Measurements from ENCODE around the gene PRKAR2A. TPM values are rescaled to one million over a fixed set of nuclear protein-coding genes. Genes with fewer than 3 reads are reported as not detected.

Gene PRKAR2A
- total RNA-seq, 1 experiment from 2014 or later = 48.0 TPM

DNA sequence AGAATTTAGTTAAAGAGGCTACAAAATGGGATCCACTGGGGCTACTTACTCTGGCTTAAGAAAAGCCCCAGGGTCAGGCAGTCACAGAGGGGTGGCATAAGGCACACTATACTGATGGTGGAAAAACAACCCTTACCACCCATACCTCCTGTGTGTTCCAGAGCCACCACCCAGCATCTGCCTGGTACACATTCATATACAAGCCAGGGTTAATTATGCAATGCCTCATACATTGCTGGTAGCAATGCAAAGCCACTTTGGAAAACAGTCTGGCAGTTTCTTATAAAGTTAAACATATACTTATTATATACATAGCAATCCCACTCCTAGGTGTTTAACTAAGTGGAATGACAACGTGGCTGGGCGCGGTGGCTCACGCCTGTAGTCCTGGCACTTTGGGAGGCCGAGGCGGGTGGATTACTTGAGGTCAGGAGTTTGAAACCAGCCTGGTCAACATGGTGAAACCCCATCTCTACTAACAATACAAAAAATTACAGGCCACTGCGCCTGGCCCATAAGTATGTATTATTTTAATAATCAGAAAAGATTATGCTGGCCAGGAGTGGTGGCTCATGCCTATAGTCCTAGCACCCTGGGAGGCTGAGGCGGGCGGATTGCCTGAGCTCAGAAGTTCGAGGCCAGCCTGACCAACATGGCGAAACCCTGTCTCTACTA, 146.8 kb downstream of the PRKAR2A start:
- CTCF ChIA-PET = no interaction called here
- H3K36me3 Mint-ChIP-seq (ENCODE audit: insufficient read depth, unreplicated experiment) = peaks cover 47% of the 10 kb centered on the region
- no peaks in the 10 kb centered on the region for H3K27me3 Mint-ChIP-seq (ENCODE audit: unreplicated experiment)
- TF ChIP-seq, protein P1, sequence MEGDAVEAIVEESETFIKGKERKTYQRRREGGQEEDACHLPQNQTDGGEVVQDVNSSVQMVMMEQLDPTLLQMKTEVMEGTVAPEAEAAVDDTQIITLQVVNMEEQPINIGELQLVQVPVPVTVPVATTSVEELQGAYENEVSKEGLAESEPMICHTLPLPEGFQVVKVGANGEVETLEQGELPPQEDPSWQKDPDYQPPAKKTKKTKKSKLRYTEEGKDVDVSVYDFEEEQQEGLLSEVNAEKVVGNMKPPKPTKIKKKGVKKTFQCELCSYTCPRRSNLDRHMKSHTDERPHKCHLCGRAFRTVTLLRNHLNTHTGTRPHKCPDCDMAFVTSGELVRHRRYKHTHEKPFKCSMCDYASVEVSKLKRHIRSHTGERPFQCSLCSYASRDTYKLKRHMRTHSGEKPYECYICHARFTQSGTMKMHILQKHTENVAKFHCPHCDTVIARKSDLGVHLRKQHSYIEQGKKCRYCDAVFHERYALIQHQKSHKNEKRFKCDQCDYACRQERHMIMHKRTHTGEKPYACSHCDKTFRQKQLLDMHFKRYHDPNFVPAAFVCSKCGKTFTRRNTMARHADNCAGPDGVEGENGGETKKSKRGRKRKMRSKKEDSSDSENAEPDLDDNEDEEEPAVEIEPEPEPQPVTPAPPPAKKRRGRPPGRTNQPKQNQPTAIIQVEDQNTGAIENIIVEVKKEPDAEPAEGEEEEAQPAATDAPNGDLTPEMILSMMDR (IDR thresholded peaks at IDR 0.05; ENCODE audit: unreplicated experiment) = no peak
- BruUV-seq (replicated peaks) = no TSS peak
- intact Hi-C loops (cut with micrococcal nuclease; ENCODE audit: unreplicated experiment) = no loop called here
- no peak overlapping the region for H3K27ac Mint-ChIP-seq (ENCODE audit: unreplicated experiment)
- H3K9me3 Mint-ChIP-seq (ENCODE audit: low read depth, unreplicated experiment) = no peaks in the 10 kb centered on the region
- no peak for DNase-seq
- peaks cover 10% of the 10 kb centered on the region for H3K4me1 Mint-ChIP-seq (ENCODE audit: low read depth, unreplicated experiment)
- no peak overlapping the region for H3K4me3 Mint-ChIP-seq (ENCODE audit: low read depth, unreplicated experiment)

DNA sequence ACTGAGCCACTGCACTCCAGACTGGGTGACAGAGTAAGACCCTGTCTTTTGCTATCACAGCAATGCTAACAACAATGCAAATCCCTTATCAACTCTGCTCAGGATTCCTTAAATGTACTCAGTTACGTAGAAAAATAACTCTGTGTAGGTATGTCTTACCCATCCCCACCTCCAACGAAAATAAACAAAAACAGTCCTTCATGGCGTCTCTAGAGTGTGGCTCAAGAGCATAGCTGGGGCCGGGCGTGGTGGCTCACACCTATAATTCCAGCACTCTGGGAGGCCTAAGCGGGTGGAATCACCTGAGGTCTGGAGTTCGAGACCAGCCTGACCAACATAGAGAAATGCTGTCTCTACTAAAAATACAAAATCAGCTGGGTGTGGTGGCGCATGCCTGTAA, 148.8 kb downstream of the PRKAR2A start:
- no peaks in the 10 kb centered on the region for H3K27me3 Mint-ChIP-seq (ENCODE audit: unreplicated experiment)
- no peak overlapping the region for H3K27ac Mint-ChIP-seq (ENCODE audit: unreplicated experiment)
- H3K4me3 Mint-ChIP-seq (ENCODE audit: low read depth, unreplicated experiment) = no peak overlapping the region
- no TSS peak for BruUV-seq (replicated peaks)
- DNase-seq = no peak
- CTCF ChIA-PET = no interaction called here
- peaks cover 49% of the 10 kb centered on the region for H3K36me3 Mint-ChIP-seq (ENCODE audit: insufficient read depth, unreplicated experiment)
- intact Hi-C loops (cut with micrococcal nuclease; ENCODE audit: unreplicated experiment) = no loop called here
- TF ChIP-seq, protein P1 (IDR thresholded peaks at IDR 0.05; ENCODE audit: unreplicated experiment) = no peak
- H3K4me1 Mint-ChIP-seq (ENCODE audit: low read depth, unreplicated experiment) = peaks cover 22% of the 10 kb centered on the region
- H3K9me3 Mint-ChIP-seq (ENCODE audit: low read depth, unreplicated experiment) = no peaks in the 10 kb centered on the region

DNA sequence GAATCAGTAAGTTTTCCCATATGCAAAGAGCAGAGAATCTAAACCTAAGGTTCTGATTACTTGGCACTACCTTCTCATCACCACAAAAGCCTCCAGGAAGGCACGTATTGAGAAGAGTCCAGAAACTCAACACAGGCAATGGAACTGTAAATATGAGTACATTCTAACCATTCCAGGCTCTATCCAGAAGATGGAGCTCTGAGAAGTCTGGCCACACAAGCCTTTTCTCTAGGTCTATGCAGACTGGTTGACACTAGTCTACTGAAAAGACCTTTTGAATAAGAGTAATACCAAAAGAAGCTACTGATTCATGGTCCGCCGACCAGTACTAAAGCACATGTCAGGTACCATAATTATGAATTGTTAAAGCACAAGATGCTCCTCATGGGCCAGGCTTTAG, 149.7 kb downstream of the PRKAR2A start:
- H3K27me3 Mint-ChIP-seq (ENCODE audit: unreplicated experiment) = no peaks in the 10 kb centered on the region
- H3K27ac Mint-ChIP-seq (ENCODE audit: unreplicated experiment) = no peak overlapping the region
- CTCF ChIA-PET = interaction anchor here (0.7 kb wide), 1 partner anchor 290 kb away, joined by 4 read pairs; no protein-coding TSS in a partner anchor
- intact Hi-C loops (cut with micrococcal nuclease; ENCODE audit: unreplicated experiment) = no loop called here
- BruUV-seq (replicated peaks) = no TSS peak
- TF ChIP-seq, protein P1 (IDR thresholded peaks at IDR 0.05; ENCODE audit: unreplicated experiment) = no peak
- no peak for DNase-seq
- peaks cover 54% of the 10 kb centered on the region for H3K36me3 Mint-ChIP-seq (ENCODE audit: insufficient read depth, unreplicated experiment)
- no peaks in the 10 kb centered on the region for H3K9me3 Mint-ChIP-seq (ENCODE audit: low read depth, unreplicated experiment)
- H3K4me1 Mint-ChIP-seq (ENCODE audit: low read depth, unreplicated experiment) = peaks cover 22% of the 10 kb centered on the region
- no peak overlapping the region for H3K4me3 Mint-ChIP-seq (ENCODE audit: low read depth, unreplicated experiment)

DNA sequence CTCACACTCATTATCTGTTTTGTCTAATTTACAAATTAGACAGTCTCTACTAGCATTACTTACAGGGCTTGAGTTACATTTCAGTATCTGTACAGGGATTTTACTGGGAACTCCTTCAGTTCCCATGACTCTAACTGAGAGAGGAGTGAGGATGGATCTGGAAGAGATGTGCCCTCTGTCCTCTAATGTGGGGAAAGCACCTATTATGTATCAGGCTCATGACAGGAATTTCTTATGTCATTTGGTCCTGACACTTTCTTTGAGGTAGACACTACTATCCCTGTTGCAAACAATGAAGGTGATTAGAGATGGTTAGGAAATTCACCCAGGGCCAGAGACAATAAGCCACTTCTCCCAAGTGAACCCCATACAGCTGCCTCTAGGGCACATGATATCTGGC, 151.1 kb downstream of the PRKAR2A start:
- Mint-ChIP-seq H3K27me3 (ENCODE audit: unreplicated experiment) (no peaks in the 10 kb centered on the region), H3K36me3 (ENCODE audit: insufficient read depth, unreplicated experiment) (peaks cover 57% of the 10 kb centered on the region), H3K4me1 (ENCODE audit: low read depth, unreplicated experiment) (peaks cover 12% of the 10 kb centered on the region), H3K27ac (ENCODE audit: unreplicated experiment) (no peak overlapping the region), H3K4me3 (ENCODE audit: low read depth, unreplicated experiment) (no peak overlapping the region), H3K9me3 (ENCODE audit: low read depth, unreplicated experiment) (no peaks in the 10 kb centered on the region)
- CTCF ChIA-PET = interaction anchor here (0.6 kb wide), 2 partner anchors 24 to 34 kb away, joined by 3 read pairs; no protein-coding TSS in a partner anchor
- intact Hi-C loops (cut with micrococcal nuclease; ENCODE audit: unreplicated experiment) = no loop called here
- TF ChIP-seq, protein P1 (IDR thresholded peaks at IDR 0.05; ENCODE audit: unreplicated experiment) = no peak
- DNase-seq = no peak
- BruUV-seq (replicated peaks) = no TSS peak

Other genes starting within 250 kb of the PRKAR2A start
- 196 and 207 TPM in 2 replicates for gene UQCRC1, start 238.2 kb downstream of the PRKAR2A start, total RNA-seq (2022)
- gene TMEM89, start 226.1 kb downstream of the PRKAR2A start, total RNA-seq (2022) = not detected in 2 replicates
- 21.6 and 27.0 TPM in 2 replicates for gene SLC26A6, start 212.4 kb downstream of the PRKAR2A start, total RNA-seq (2022)
- 24.9 and 28.5 TPM in 2 replicates for gene CELSR3, start 185.0 kb downstream of the PRKAR2A start, total RNA-seq (2022)
- gene NCKIPSD, start 162.0 kb downstream of the PRKAR2A start, total RNA-seq (2022) = 23.1 and 26.9 TPM in 2 replicates
- 87.0 and 105 TPM in 2 replicates for gene IP6K2, start 130.7 kb downstream of the PRKAR2A start, total RNA-seq (2022)
- gene SLC25A20, start 51.0 kb upstream of the PRKAR2A start, total RNA-seq (2022) = 7.9 and 11.4 TPM in 2 replicates
- 98.4 and 109 TPM in 2 replicates for gene ARIH2, start 71.0 kb upstream of the PRKAR2A start, total RNA-seq (2022)
- 63.0 and 72.0 TPM in 2 replicates for gene P4HTM, start 142.4 kb upstream of the PRKAR2A start, total RNA-seq (2022)
- 113 and 138 TPM in 2 replicates for gene WDR6, start 159.5 kb upstream of the PRKAR2A start, total RNA-seq (2022)
- 35.1 and 40.9 TPM in 2 replicates for gene DALRD3, start 170.7 kb upstream of the PRKAR2A start, total RNA-seq (2022)
- 124 and 133 TPM in 2 replicates for gene NDUFAF3, start 174.2 kb upstream of the PRKAR2A start, total RNA-seq (2022)
- gene IMPDH2, start 181.5 kb upstream of the PRKAR2A start, total RNA-seq (2022) = 160 and 184 TPM in 2 replicates
- gene QRICH1, start 246.2 kb upstream of the PRKAR2A start, total RNA-seq (2022) = 97.8 and 107 TPM in 2 replicates

All from Calu3 (cell line).